Measurements from ENCODE around the gene OGFOD2. TPM values are rescaled to one million over a fixed set of nuclear protein-coding genes. Genes with fewer than 3 reads are reported as not detected.

OGFOD2 gene
- total and polyA plus RNA-seq, 4 donors = 8.0 to 18.6 (median 12.3) TPM

DNA sequence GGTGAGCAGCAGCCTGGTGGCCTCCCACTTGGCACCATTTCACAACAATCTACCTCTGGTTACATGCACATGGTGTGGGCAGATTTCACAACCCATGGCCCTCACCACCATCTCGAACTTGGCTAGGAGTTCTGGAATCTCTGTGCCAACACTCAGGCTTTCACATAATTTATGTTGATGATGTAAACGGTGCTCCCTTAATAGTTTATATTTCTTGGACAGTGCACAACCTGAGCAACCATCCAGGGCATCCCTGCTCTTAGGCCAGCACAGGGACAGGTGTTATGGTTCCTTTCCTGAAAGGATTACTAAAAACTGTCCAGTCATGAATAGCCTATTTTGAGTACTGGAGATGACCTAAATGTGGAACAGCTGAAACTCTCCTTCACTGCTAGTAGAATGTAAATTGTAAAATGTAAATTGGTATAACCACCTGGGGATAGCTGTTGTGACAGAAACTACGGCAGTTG is 37.4 kb upstream of the OGFOD2 start:
- H3K4me3 ChIP-seq (ENCODE audit: low read depth in 1 of 3, low read length in 3 of 3) = no peak overlapping the region
- no peak overlapping the region for H3K27ac ChIP-seq (ENCODE audit: low read depth in 1 of 2, low read length in 2 of 2)
- TF ChIP-seq TAF1 (conservative IDR thresholded peaks at IDR 0.05) = no peak
- TF ChIP-seq NR2F2 (IDR thresholded peaks at IDR 0.05) = no peak
- TF ChIP-seq RXRA (IDR thresholded peaks at IDR 0.05) = peak; percentile 29 to 81
- peak; percentile 21 to 64 for TF ChIP-seq HNF4A (conservative IDR thresholded peaks at IDR 0.05)
- no peak for TF ChIP-seq FOXA1 (IDR thresholded peaks at IDR 0.05)
- peak in 1 of 2 donors; percentile 15 for TF ChIP-seq GABPA (IDR thresholded peaks at IDR 0.05 in 1 of 2, conservative IDR thresholded peaks at IDR 0.05 in 1 of 2)
- no peak for TF ChIP-seq ATF3 (IDR thresholded peaks at IDR 0.05)
- TF ChIP-seq, protein P1, sequence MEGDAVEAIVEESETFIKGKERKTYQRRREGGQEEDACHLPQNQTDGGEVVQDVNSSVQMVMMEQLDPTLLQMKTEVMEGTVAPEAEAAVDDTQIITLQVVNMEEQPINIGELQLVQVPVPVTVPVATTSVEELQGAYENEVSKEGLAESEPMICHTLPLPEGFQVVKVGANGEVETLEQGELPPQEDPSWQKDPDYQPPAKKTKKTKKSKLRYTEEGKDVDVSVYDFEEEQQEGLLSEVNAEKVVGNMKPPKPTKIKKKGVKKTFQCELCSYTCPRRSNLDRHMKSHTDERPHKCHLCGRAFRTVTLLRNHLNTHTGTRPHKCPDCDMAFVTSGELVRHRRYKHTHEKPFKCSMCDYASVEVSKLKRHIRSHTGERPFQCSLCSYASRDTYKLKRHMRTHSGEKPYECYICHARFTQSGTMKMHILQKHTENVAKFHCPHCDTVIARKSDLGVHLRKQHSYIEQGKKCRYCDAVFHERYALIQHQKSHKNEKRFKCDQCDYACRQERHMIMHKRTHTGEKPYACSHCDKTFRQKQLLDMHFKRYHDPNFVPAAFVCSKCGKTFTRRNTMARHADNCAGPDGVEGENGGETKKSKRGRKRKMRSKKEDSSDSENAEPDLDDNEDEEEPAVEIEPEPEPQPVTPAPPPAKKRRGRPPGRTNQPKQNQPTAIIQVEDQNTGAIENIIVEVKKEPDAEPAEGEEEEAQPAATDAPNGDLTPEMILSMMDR (IDR thresholded peaks at IDR 0.05; ENCODE audit: low read depth, low read length, missing input control) = no peak
- TF ChIP-seq FOXA2 (IDR thresholded peaks at IDR 0.05) = no peak
- peak; percentile 57 for TF ChIP-seq MAX (IDR thresholded peaks at IDR 0.05)
- TF ChIP-seq JUND (IDR thresholded peaks at IDR 0.05) = no peak
- TF ChIP-seq, protein P2, sequence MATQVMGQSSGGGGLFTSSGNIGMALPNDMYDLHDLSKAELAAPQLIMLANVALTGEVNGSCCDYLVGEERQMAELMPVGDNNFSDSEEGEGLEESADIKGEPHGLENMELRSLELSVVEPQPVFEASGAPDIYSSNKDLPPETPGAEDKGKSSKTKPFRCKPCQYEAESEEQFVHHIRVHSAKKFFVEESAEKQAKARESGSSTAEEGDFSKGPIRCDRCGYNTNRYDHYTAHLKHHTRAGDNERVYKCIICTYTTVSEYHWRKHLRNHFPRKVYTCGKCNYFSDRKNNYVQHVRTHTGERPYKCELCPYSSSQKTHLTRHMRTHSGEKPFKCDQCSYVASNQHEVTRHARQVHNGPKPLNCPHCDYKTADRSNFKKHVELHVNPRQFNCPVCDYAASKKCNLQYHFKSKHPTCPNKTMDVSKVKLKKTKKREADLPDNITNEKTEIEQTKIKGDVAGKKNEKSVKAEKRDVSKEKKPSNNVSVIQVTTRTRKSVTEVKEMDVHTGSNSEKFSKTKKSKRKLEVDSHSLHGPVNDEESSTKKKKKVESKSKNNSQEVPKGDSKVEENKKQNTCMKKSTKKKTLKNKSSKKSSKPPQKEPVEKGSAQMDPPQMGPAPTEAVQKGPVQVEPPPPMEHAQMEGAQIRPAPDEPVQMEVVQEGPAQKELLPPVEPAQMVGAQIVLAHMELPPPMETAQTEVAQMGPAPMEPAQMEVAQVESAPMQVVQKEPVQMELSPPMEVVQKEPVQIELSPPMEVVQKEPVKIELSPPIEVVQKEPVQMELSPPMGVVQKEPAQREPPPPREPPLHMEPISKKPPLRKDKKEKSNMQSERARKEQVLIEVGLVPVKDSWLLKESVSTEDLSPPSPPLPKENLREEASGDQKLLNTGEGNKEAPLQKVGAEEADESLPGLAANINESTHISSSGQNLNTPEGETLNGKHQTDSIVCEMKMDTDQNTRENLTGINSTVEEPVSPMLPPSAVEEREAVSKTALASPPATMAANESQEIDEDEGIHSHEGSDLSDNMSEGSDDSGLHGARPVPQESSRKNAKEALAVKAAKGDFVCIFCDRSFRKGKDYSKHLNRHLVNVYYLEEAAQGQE (IDR thresholded peaks at IDR 0.05) = no peak
- TF ChIP-seq RAD21 (IDR thresholded peaks at IDR 0.05) = peak; percentile 18 to 38
- TF ChIP-seq YY1 (IDR thresholded peaks at IDR 0.05) = peak; percentile 21
- TF ChIP-seq, protein P3, sequence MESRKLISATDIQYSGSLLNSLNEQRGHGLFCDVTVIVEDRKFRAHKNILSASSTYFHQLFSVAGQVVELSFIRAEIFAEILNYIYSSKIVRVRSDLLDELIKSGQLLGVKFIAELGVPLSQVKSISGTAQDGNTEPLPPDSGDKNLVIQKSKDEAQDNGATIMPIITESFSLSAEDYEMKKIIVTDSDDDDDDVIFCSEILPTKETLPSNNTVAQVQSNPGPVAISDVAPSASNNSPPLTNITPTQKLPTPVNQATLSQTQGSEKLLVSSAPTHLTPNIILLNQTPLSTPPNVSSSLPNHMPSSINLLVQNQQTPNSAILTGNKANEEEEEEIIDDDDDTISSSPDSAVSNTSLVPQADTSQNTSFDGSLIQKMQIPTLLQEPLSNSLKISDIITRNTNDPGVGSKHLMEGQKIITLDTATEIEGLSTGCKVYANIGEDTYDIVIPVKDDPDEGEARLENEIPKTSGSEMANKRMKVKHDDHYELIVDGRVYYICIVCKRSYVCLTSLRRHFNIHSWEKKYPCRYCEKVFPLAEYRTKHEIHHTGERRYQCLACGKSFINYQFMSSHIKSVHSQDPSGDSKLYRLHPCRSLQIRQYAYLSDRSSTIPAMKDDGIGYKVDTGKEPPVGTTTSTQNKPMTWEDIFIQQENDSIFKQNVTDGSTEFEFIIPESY (IDR thresholded peaks at IDR 0.05) = no peak
- TF ChIP-seq SP1 (IDR thresholded peaks at IDR 0.05) = no peak
- TF ChIP-seq HNF4G (IDR thresholded peaks at IDR 0.05) = no peak
- TF ChIP-seq EGR1 (IDR thresholded peaks at IDR 0.05; ENCODE audit: low read depth in 2 of 2) = no peak
- no peaks in the 10 kb centered on the region for H3K9me3 ChIP-seq (ENCODE audit: control insufficient read depth in 4 of 4, low read length in 3 of 4)
- WGBS = 53% methylated on average over 3 of the region's 3 CpGs
- H3K4me1 ChIP-seq (ENCODE audit: control insufficient read depth in 4 of 4, insufficient read depth in 4 of 4, low read length in 3 of 4) = peaks cover 0 to 3% (median 1%) of the 10 kb centered on the region in 4 donors
- H3K36me3 ChIP-seq (ENCODE audit: control insufficient read depth in 4 of 4, insufficient read depth in 3 of 4, low read depth in 1 of 4, low read length in 3 of 4) = no peaks in the 10 kb centered on the region
- DNase-seq (ENCODE audit: low spot score) = no peak
- no peak overlapping the region for H3K9ac ChIP-seq (ENCODE audit: low read depth in 1 of 2, low read length in 2 of 2)
- H3K27me3 ChIP-seq (ENCODE audit: control insufficient read depth in 4 of 4, insufficient read depth in 4 of 4, low read length in 3 of 4) = no peaks in the 10 kb centered on the region

Data from liver (tissue), 9 donors.